ENCODE data around the gene CELSR1. TPM values are rescaled to one million over a fixed set of nuclear protein-coding genes. Genes with fewer than 3 reads are reported as not detected.

CELSR1 gene
- total RNA-seq, 1 experiment from 2014 or later, result 22.6 TPM

DNA sequence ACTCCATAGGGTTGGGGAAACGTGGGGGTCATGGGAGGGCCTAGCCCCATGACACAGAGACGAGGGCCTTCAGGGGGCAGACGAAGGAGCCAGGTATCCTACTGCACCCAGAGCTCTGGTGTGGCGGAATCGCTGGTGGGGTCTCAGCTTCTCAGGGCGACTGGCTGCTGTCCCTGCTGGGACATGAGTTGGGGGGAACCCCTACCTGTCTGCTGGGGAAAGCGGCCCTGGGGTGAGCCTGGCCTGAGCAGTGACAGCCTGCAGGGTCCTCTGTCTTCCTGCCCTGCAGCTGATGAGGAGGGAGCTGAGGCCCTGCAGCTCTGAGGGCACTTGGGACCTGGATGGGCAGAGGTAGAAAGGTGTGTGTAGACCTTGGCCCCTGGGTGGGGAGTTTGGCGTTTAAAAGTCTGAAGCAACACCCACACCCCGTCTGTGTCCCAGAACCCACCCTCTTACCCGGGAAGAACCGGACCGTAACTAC lies 49.2 kb upstream of the CELSR1 start:
- Histone ChIP-seq H3K79me1 (ENCODE audit: insufficient read depth, low read depth, low read length, poor library complexity, severe bottlenecking) (no peaks in the 10 kb centered on the region), H4K20me1 (ENCODE audit: control insufficient read depth, insufficient read depth, insufficient read length) (no peaks in the 10 kb centered on the region), H3K4ac (ENCODE audit: low read depth, low read length) (no peak overlapping the region), H3K4me2 (ENCODE audit: insufficient read depth, insufficient read length, low read length) (no peak overlapping the region), H2BK120ac (ENCODE audit: low read depth, low read length, poor library complexity, severe bottlenecking) (no peak overlapping the region), H2BK15ac (ENCODE audit: low read depth, low read length) (no peak overlapping the region), H3K9ac (ENCODE audit: extremely low read depth, insufficient read length, low read length) (no peak overlapping the region), H3K27me3 (ENCODE audit: insufficient read depth, low read length) (no peaks in the 10 kb centered on the region), H3K79me2 (ENCODE audit: insufficient read depth, low read length) (no peaks in the 10 kb centered on the region; the same call in 1 of the 2 replicates), H3K9me3 (ENCODE audit: control insufficient read depth, low read depth, low read length) (no peaks in the 10 kb centered on the region), H3K14ac (ENCODE audit: insufficient read depth, low read length) (no peak overlapping the region; the same call in 1 of the 2 replicates), H2BK5ac (ENCODE audit: insufficient read length, low read length) (no peak overlapping the region), H2BK20ac (ENCODE audit: low read depth, low read length, poor library complexity, severe bottlenecking) (no peak overlapping the region), H3K27ac (ENCODE audit: insufficient read length, low read depth, low read length) (no peak overlapping the region), H2AFZ (ENCODE audit: low read length) (no peak overlapping the region), H3K18ac (ENCODE audit: insufficient read length, low read depth, low read length) (no peak overlapping the region), H3T11ph (ENCODE audit: low read length) (no peak overlapping the region), H3K23me2 (ENCODE audit: insufficient read length, low read depth, low read length, poor library complexity, severe bottlenecking) (no peaks in the 10 kb centered on the region), H3K23ac (ENCODE audit: insufficient read length, low read depth, low read length) (no peak overlapping the region), H2BK12ac (ENCODE audit: insufficient read length, low read depth, low read length) (no peak overlapping the region), H4K8ac (replicated peaks; ENCODE audit: insufficient read length, low read depth, low read length) (no peak overlapping the region), H2AK5ac (ENCODE audit: insufficient read length, low read length) (no peak overlapping the region), H3K56ac (ENCODE audit: insufficient read length, low read depth, low read length) (no peak overlapping the region), H3K4me1 (ENCODE audit: insufficient read depth, low read length) (no peaks in the 10 kb centered on the region; the same call in 1 of the 2 replicates), H4K91ac (ENCODE audit: insufficient read length, low read depth, low read length) (no peak overlapping the region), H4K5ac (ENCODE audit: insufficient read length, low read depth, low read length) (no peak overlapping the region)
- peak; percentile 23 for DNase-seq
- H3K36me3 Mint-ChIP-seq (ENCODE audit: insufficient read depth in 1 of 3, low read depth in 3 of 3), result no peaks in the 10 kb centered on the region
- H3K4me1 Mint-ChIP-seq, result peaks cover 34 to 64% of the 10 kb centered on the region in 2 experiments
- peak overlapping the region in 1 of 3 experiments; percentile 62; a peak in 1 of 7 replicates for H3K27ac Mint-ChIP-seq
- H3K9me3 Mint-ChIP-seq, result no peaks in the 10 kb centered on the region
- no peak overlapping the region for H3K4me3 Mint-ChIP-seq
- TF ChIP-seq, protein P1, sequence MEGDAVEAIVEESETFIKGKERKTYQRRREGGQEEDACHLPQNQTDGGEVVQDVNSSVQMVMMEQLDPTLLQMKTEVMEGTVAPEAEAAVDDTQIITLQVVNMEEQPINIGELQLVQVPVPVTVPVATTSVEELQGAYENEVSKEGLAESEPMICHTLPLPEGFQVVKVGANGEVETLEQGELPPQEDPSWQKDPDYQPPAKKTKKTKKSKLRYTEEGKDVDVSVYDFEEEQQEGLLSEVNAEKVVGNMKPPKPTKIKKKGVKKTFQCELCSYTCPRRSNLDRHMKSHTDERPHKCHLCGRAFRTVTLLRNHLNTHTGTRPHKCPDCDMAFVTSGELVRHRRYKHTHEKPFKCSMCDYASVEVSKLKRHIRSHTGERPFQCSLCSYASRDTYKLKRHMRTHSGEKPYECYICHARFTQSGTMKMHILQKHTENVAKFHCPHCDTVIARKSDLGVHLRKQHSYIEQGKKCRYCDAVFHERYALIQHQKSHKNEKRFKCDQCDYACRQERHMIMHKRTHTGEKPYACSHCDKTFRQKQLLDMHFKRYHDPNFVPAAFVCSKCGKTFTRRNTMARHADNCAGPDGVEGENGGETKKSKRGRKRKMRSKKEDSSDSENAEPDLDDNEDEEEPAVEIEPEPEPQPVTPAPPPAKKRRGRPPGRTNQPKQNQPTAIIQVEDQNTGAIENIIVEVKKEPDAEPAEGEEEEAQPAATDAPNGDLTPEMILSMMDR (conservative IDR thresholded peaks at IDR 0.05), result no peak
- no CpG with 5 or more reads among the region's 12 CpGs for WGBS (ENCODE audit: extremely low coverage, insufficient read length, low lambda C conversion rate)
- H3K27me3 Mint-ChIP-seq (ENCODE audit: low read depth), result peaks cover 10% of the 10 kb centered on the region

Measured in H9 (cell line).